Measurements from ENCODE around the gene ASAP2. TPM values are rescaled to one million over a fixed set of nuclear protein-coding genes. Genes with fewer than 3 reads are reported as not detected.

ASAP2 gene
- polyA plus RNA-seq, 1 experiment, result 30.0 TPM

- DNase-seq (ENCODE audit: low read depth, low spot score), result no peak
- Histone ChIP-seq H3K9me3 (ENCODE audit: control insufficient read depth, insufficient read depth, low read length) (peaks cover 3% of the 10 kb centered on the region; the same call in 1 of the 2 replicates), H3K4me3 (ENCODE audit: low read depth, low read length) (peak overlapping the region; percentile 98), H3K27ac (ENCODE audit: low read depth, low read length) (peak overlapping the region; percentile 22), H3K27me3 (ENCODE audit: control insufficient read depth, insufficient read depth, low read length) (no peaks in the 10 kb centered on the region)
- CTCF ChIA-PET, result interaction anchor here (0.9 to 1.4 kb wide), 4 partner anchors 12 to 279 kb away, joined by 3 to 4 read pairs (median 3); no protein-coding TSS in a partner anchor
- POLR2A ChIA-PET, result interaction anchor here (0.7 to 2.1 kb wide), 7 partner anchors 16 to 134 kb away, joined by 3 to 9 read pairs (median 4); partner anchors contain the start of gene ADAM17
- TF ChIP-seq CTCF (IDR thresholded peaks at IDR 0.05; ENCODE audit: low read depth, low read length), result 0 out of 2 replicates have a peak, but pooled peaks have one; percentile 4
Measured at GRCh38 chr2:9422321-9423099, 215.9 kb downstream of the ASAP2 start.

- ChIA-PET POLR2A (interaction anchor here (0.6 to 2.1 kb wide), 8 partner anchors 9 to 133 kb away, joined by 3 to 9 read pairs (median 4); partner anchors contain the start of gene ADAM17), CTCF (interaction anchor here (0.9 to 1.4 kb wide), 3 partner anchors 11 to 280 kb away, joined by 3 read pairs; no protein-coding TSS in a partner anchor)
- no peaks in the 10 kb centered on the region for H3K27me3 ChIP-seq (ENCODE audit: control insufficient read depth, insufficient read depth, low read length)
- peak; percentile 95 for DNase-seq (ENCODE audit: low read depth, low spot score)
- TF ChIP-seq CTCF (IDR thresholded peaks at IDR 0.05; ENCODE audit: low read depth, low read length), result no peak
- H3K27ac ChIP-seq (ENCODE audit: low read depth, low read length), result peak within 1 kb of the TSS; percentile 78
- peak within 1 kb of the TSS; percentile 98 for H3K4me3 ChIP-seq (ENCODE audit: low read depth, low read length)
- H3K9me3 ChIP-seq (ENCODE audit: control insufficient read depth, insufficient read depth, low read length), result peaks cover 3% of the 10 kb centered on the region; the same call in 1 of the 2 replicates
Measured at GRCh38 chr2:9423100-9423921, 216.7 kb downstream of the ASAP2 start, which contains the start of the genes CPSF3 and ITGB1BP1. CPSF3 (plus strand) TSS chr2:9423654; CDS start chr2:9423774, 120 bp downstream. ITGB1BP1 (minus strand) TSS chr2:9423528; CDS start chr2:9418697, 4,831 bp downstream.

GRCh38 chr2:9423922-9424272 lies 217.3 kb downstream of the ASAP2 start:
- ChIA-PET POLR2A (interaction anchor here (0.6 to 2.1 kb wide), 4 partner anchors 10 to 132 kb away, joined by 3 to 9 read pairs (median 4); partner anchors contain the start of gene ADAM17), CTCF (no interaction called here)
- H3K4me3 ChIP-seq (ENCODE audit: low read depth, low read length), result peak overlapping the region; percentile 98
- TF ChIP-seq CTCF (IDR thresholded peaks at IDR 0.05; ENCODE audit: low read depth, low read length), result no peak
- H3K9me3 ChIP-seq (ENCODE audit: control insufficient read depth, insufficient read depth, low read length), result peaks cover 3% of the 10 kb centered on the region; the same call in 1 of the 2 replicates
- H3K27me3 ChIP-seq (ENCODE audit: control insufficient read depth, insufficient read depth, low read length), result no peaks in the 10 kb centered on the region
- no peak for DNase-seq (ENCODE audit: low read depth, low spot score)
- H3K27ac ChIP-seq (ENCODE audit: low read depth, low read length), result peak overlapping the region; percentile 78

GRCh38 chr2:9424447-9425164 lies 218.0 kb downstream of the ASAP2 start:
- Histone ChIP-seq H3K27ac (ENCODE audit: low read depth, low read length) (no peak overlapping the region), H3K27me3 (ENCODE audit: control insufficient read depth, insufficient read depth, low read length) (no peaks in the 10 kb centered on the region), H3K9me3 (ENCODE audit: control insufficient read depth, insufficient read depth, low read length) (peaks cover 3% of the 10 kb centered on the region; the same call in 1 of the 2 replicates), H3K4me3 (ENCODE audit: low read depth, low read length) (peak overlapping the region; percentile 98)
- DNase-seq (ENCODE audit: low read depth, low spot score), result no peak
- TF ChIP-seq CTCF (IDR thresholded peaks at IDR 0.05; ENCODE audit: low read depth, low read length), result no peak
- CTCF ChIA-PET, result interaction anchor here (0.8 kb wide), 1 partner anchor 54 kb away, joined by 3 read pairs; no protein-coding TSS in a partner anchor
- POLR2A ChIA-PET, result no interaction called here
